GM12892 (cell line): Measurements from ENCODE around the gene SLC39A11.

Source experiments
- POLR2A ChIP-seq: IDR thresholded peaks from 2 replicates; pipeline ENCODE4 v1.6.1; 2011; ENCODE audit warnings: low read depth, low read length, control low read depth
- POLR2AphosphoS5 ChIP-seq: IDR thresholded peaks from 2 replicates; pipeline ENCODE4 v1.6.1; 2011; ENCODE audit warnings: low read depth, low read length, control low read depth
- TAF1 ChIP-seq: IDR thresholded peaks from 2 replicates; pipeline ENCODE4 v1.6.1; 2011; ENCODE audit warnings: low read depth, mild to moderate bottlenecking, control low read depth, low read length, borderline replicate concordance

- TF ChIP-seq POLR2AphosphoS5 (no peak), POLR2A (no peak), TAF1 (no peak)
Observed at GRCh38 chr17:72891627-72892026, 200.9 kb downstream of the SLC39A11 start.
